Measurements from ENCODE around the gene NAA35.
"Not testable (repeated sequence)": the region's sequence is repeated elsewhere in the genome, so short reads cannot be mapped to it uniquely, and the experiment has no call there.

Gene NAA35

GRCh38 chr9:85927076-85927475 lies 13.9 kb upstream of the NAA35 start:
- no peak overlapping the region for H3K4me3 ChIP-seq (ENCODE audit: low read length)
- no peak overlapping the region for H3K9ac ChIP-seq (ENCODE audit: low read length)
- no peaks in the 10 kb centered on the region for H3K36me3 ChIP-seq (ENCODE audit: control insufficient read depth, insufficient read depth, low read length)
- no peaks in the 10 kb centered on the region for H3K4me1 ChIP-seq (ENCODE audit: control insufficient read depth, insufficient read depth, low read length)
- no peak overlapping the region for H3K27ac ChIP-seq (ENCODE audit: low read depth, low read length)
- no peaks in the 10 kb centered on the region for H3K27me3 ChIP-seq (ENCODE audit: control insufficient read depth, insufficient read depth, low read length)

- Histone ChIP-seq H3K36me3 (ENCODE audit: control insufficient read depth, insufficient read depth, low read length) (no peaks in the 10 kb centered on the region), H3K9ac (ENCODE audit: low read length) (no peak overlapping the region), H3K4me1 (ENCODE audit: control insufficient read depth, insufficient read depth, low read length) (no peaks in the 10 kb centered on the region), H3K27me3 (ENCODE audit: control insufficient read depth, insufficient read depth, low read length) (no peaks in the 10 kb centered on the region), H3K4me3 (ENCODE audit: low read length) (no peak overlapping the region), H3K27ac (ENCODE audit: low read depth, low read length) (no peak overlapping the region)
Measured at GRCh38 chr9:85931495-85931894, 9.5 kb upstream of the NAA35 start.

DNA sequence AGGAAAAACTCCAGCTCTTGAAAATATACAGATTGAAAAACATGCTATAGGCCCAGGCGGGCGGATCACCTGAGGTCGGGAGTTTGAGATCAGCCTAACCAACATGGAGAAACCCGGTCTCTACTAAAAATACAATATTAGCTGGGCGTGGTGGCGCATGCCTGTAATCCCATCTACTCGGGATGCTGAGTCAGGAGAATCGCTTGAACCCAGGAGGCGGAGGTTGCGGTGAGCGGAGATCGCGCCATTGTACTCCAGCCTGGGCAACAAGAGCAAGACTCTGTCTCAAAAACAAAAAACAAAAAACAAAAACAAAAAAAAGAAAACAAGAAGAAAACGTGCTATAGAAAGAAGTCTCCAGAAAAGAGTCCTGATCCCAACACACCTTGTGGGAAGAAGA lies 5.0 kb upstream of the NAA35 start:
- not testable (repeated sequence) for H3K4me3 ChIP-seq (ENCODE audit: low read length); H3K36me3 ChIP-seq (ENCODE audit: control insufficient read depth, insufficient read depth, low read length); H3K4me1 ChIP-seq (ENCODE audit: control insufficient read depth, insufficient read depth, low read length)

DNA sequence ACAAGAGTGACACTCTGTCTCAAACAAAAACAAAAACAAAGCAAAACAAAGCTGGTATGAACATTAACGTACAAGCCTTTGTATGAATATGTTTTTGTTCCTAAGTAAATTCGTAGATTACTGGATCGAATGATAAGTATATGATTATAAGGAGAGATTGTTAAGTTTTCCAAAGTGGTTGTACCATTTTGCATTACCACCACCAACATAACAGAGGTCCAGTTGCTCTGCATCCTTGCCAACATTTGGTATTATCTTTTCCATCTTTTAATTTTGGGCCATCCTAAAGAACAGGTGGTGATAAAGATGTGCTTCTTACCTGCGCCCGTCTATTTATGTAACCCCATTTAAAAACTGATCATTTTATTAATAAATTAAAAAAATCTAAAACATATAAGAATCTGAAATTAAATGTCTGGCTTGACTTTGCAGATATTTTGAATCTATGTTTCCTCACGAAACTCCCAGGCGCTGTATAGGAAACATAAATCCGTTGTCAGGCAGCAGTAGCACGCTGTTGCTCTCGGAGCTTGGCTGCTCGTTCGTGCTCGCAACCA lies 593 bp upstream of the NAA35 start:
- H3K27me3 ChIP-seq (ENCODE audit: control insufficient read depth, insufficient read depth, low read length) = no peaks in the 10 kb centered on the region
- peak overlapping the region; percentile 95 for H3K27ac ChIP-seq (ENCODE audit: low read depth, low read length)
- no peaks in the 10 kb centered on the region for H3K36me3 ChIP-seq (ENCODE audit: control insufficient read depth, insufficient read depth, low read length)
- peak overlapping the region; percentile 81 for H3K4me3 ChIP-seq (ENCODE audit: low read length)
- H3K9ac ChIP-seq (ENCODE audit: low read length) = no peak overlapping the region
- H3K4me1 ChIP-seq (ENCODE audit: control insufficient read depth, insufficient read depth, low read length) = peaks cover 23% of the 10 kb centered on the region

More for the DNA sequence above, 5.0 kb upstream of the NAA35 start:
- H3K9ac ChIP-seq (ENCODE audit: low read length); H3K27ac ChIP-seq (ENCODE audit: low read depth, low read length); H3K27me3 ChIP-seq (ENCODE audit: control insufficient read depth, insufficient read depth, low read length): not testable (repeated sequence)

DNA sequence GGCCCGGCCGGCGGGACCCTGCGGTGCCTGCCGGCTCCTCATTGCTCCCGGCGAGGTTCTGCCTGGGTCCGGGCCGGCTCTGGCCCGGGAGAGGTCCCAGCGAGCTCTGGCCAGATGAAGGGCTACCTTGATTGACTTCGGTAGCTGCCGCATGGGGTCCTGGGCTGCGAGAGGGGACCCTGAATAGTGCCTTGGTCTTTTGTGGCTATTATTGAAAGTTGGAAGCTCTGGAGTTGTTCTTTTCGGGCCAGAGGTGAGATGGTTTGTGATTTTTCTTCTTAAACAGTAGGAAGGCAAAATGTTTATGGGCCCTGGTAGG lies 635 bp downstream of the NAA35 start:
- peak overlapping the region; percentile 95 for H3K27ac ChIP-seq (ENCODE audit: low read depth, low read length)
- H3K36me3 ChIP-seq (ENCODE audit: control insufficient read depth, insufficient read depth, low read length) = peaks cover 3% of the 10 kb centered on the region
- peak overlapping the region; percentile 26 for H3K9ac ChIP-seq (ENCODE audit: low read length)
- H3K4me3 ChIP-seq (ENCODE audit: low read length) = peak overlapping the region; percentile 83
- peaks cover 23% of the 10 kb centered on the region for H3K4me1 ChIP-seq (ENCODE audit: control insufficient read depth, insufficient read depth, low read length)
- no peaks in the 10 kb centered on the region for H3K27me3 ChIP-seq (ENCODE audit: control insufficient read depth, insufficient read depth, low read length)

GRCh38 chr9:85941966-85942912 lies 1.3 kb downstream of the NAA35 start:
- H3K4me1 ChIP-seq (ENCODE audit: control insufficient read depth, insufficient read depth, low read length) = peaks cover 24% of the 10 kb centered on the region

GRCh38 chr9:85942913-85943709 lies 2.2 kb downstream of the NAA35 start:
- Histone ChIP-seq H3K27ac (ENCODE audit: low read depth, low read length) (peak overlapping the region; percentile 81), H3K36me3 (ENCODE audit: control insufficient read depth, insufficient read depth, low read length) (peaks cover 3% of the 10 kb centered on the region), H3K9ac (ENCODE audit: low read length) (no peak overlapping the region), H3K4me1 (ENCODE audit: control insufficient read depth, insufficient read depth, low read length) (peaks cover 24% of the 10 kb centered on the region), H3K4me3 (ENCODE audit: low read length) (no peak overlapping the region), H3K27me3 (ENCODE audit: control insufficient read depth, insufficient read depth, low read length) (no peaks in the 10 kb centered on the region)

More at GRCh38 chr9:85941966-85942912, 1.3 kb downstream of the NAA35 start:
- peak overlapping the region; percentile 83 for H3K4me3 ChIP-seq (ENCODE audit: low read length)
- H3K27me3 ChIP-seq (ENCODE audit: control insufficient read depth, insufficient read depth, low read length) = no peaks in the 10 kb centered on the region
- H3K9ac ChIP-seq (ENCODE audit: low read length) = peak overlapping the region; percentile 26
- peak overlapping the region; percentile 95 for H3K27ac ChIP-seq (ENCODE audit: low read depth, low read length)
- H3K36me3 ChIP-seq (ENCODE audit: control insufficient read depth, insufficient read depth, low read length) = peaks cover 3% of the 10 kb centered on the region

- H3K27ac ChIP-seq (ENCODE audit: low read depth, low read length) = peak overlapping the region; percentile 81
- H3K9ac ChIP-seq (ENCODE audit: low read length) = no peak overlapping the region
- peaks cover 24% of the 10 kb centered on the region for H3K4me1 ChIP-seq (ENCODE audit: control insufficient read depth, insufficient read depth, low read length)
- no peak overlapping the region for H3K4me3 ChIP-seq (ENCODE audit: low read length)
- H3K27me3 ChIP-seq (ENCODE audit: control insufficient read depth, insufficient read depth, low read length) = no peaks in the 10 kb centered on the region
- H3K36me3 ChIP-seq (ENCODE audit: control insufficient read depth, insufficient read depth, low read length) = peaks cover 3% of the 10 kb centered on the region
Measured at GRCh38 chr9:85943757-85944430, 2.9 kb downstream of the NAA35 start.

DNA sequence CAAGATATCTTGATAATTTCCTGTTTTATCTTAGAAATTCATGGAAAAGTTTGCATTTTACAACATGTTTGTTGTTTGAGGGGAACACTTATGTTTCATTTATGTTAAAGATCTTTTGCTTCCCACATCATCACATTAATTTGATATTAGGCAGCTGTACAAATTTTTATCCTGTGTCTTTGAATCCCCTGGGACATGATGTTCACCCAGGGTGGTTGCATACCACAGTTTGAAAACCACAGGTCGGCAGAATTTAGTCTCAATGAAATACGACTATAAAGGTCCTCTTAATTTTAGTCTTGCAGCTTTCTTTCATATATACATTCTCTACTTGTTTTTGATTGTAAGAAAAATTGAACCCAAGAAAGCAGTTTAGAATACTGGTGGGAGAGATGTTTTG lies 3.7 kb downstream of the NAA35 start:
- peaks cover 24% of the 10 kb centered on the region for H3K4me1 ChIP-seq (ENCODE audit: control insufficient read depth, insufficient read depth, low read length)
- peak overlapping the region; percentile 81 for H3K27ac ChIP-seq (ENCODE audit: low read depth, low read length)
- no peak overlapping the region for H3K4me3 ChIP-seq (ENCODE audit: low read length)
- no peaks in the 10 kb centered on the region for H3K27me3 ChIP-seq (ENCODE audit: control insufficient read depth, insufficient read depth, low read length)
- H3K36me3 ChIP-seq (ENCODE audit: control insufficient read depth, insufficient read depth, low read length) = peaks cover 3% of the 10 kb centered on the region
- H3K9ac ChIP-seq (ENCODE audit: low read length) = no peak overlapping the region

GRCh38 chr9:85949586-85950335 lies 8.8 kb downstream of the NAA35 start:
- peaks cover 7% of the 10 kb centered on the region for H3K36me3 ChIP-seq (ENCODE audit: control insufficient read depth, insufficient read depth, low read length)

GRCh38 chr9:85959955-85960354 lies 19.0 kb downstream of the NAA35 start:
- H3K4me3 ChIP-seq (ENCODE audit: low read length) = no peak overlapping the region
- peaks cover 6% of the 10 kb centered on the region for H3K4me1 ChIP-seq (ENCODE audit: control insufficient read depth, insufficient read depth, low read length)
- H3K36me3 ChIP-seq (ENCODE audit: control insufficient read depth, insufficient read depth, low read length) = no peaks in the 10 kb centered on the region
- no peaks in the 10 kb centered on the region for H3K27me3 ChIP-seq (ENCODE audit: control insufficient read depth, insufficient read depth, low read length)
- H3K27ac ChIP-seq (ENCODE audit: low read depth, low read length) = no peak overlapping the region
- H3K9ac ChIP-seq (ENCODE audit: low read length) = no peak overlapping the region

More at GRCh38 chr9:85949586-85950335, 8.8 kb downstream of the NAA35 start:
- no peak overlapping the region for H3K4me3 ChIP-seq (ENCODE audit: low read length)
- no peaks in the 10 kb centered on the region for H3K27me3 ChIP-seq (ENCODE audit: control insufficient read depth, insufficient read depth, low read length)
- H3K4me1 ChIP-seq (ENCODE audit: control insufficient read depth, insufficient read depth, low read length) = peaks cover 5% of the 10 kb centered on the region
- no peak overlapping the region for H3K27ac ChIP-seq (ENCODE audit: low read depth, low read length)
- no peak overlapping the region for H3K9ac ChIP-seq (ENCODE audit: low read length)
